Measurements from ENCODE around the gene SDS. TPM values are rescaled to one million over a fixed set of nuclear protein-coding genes. Genes with fewer than 3 reads are reported as not detected.

The SDS gene
- total and polyA plus RNA-seq, 2 experiments from 2014 or later: not detected

- no peak overlapping the region for H3K27ac ChIP-seq
- H3K9me3 ChIP-seq (ENCODE audit: low read depth): no peaks in the 10 kb centered on the region
- no peak for DNase-seq (ENCODE audit: low read depth in 1 of 2, low spot score in 1 of 2)
- H3K27me3 ChIP-seq: peaks cover 3% of the 10 kb centered on the region
- no peak for TF ChIP-seq CTCF (IDR thresholded peaks at IDR 0.05; ENCODE audit: low read depth, low read length)
- H3K4me3 ChIP-seq: no peak overlapping the region
- no peaks in the 10 kb centered on the region for H3K36me3 ChIP-seq
- no peaks in the 10 kb centered on the region for H3K4me1 ChIP-seq (ENCODE audit: low read depth)
These were observed 6.7 kb downstream of the SDS start for GRCh38 chr12:113396828-113397496.

GRCh38 chr12:113396200-113396599 lies 7.5 kb downstream of the SDS start:
- TF ChIP-seq CTCF (IDR thresholded peaks at IDR 0.05; ENCODE audit: low read depth, low read length): no peak
- H3K4me3 ChIP-seq: no peak overlapping the region
- peaks cover 3% of the 10 kb centered on the region for H3K27me3 ChIP-seq
- H3K4me1 ChIP-seq (ENCODE audit: low read depth): no peaks in the 10 kb centered on the region
- no peak for DNase-seq (ENCODE audit: low read depth in 1 of 2, low spot score in 1 of 2)
- H3K9me3 ChIP-seq (ENCODE audit: low read depth): no peaks in the 10 kb centered on the region
- H3K36me3 ChIP-seq: no peaks in the 10 kb centered on the region
- no peak overlapping the region for H3K27ac ChIP-seq

GRCh38 chr12:113395119-113395518 lies 8.6 kb downstream of the SDS start:
- no peak for TF ChIP-seq CTCF (IDR thresholded peaks at IDR 0.05; ENCODE audit: low read depth, low read length)
- Histone ChIP-seq H3K36me3 (no peaks in the 10 kb centered on the region), H3K4me1 (ENCODE audit: low read depth) (no peaks in the 10 kb centered on the region), H3K4me3 (no peak overlapping the region), H3K27ac (no peak overlapping the region), H3K9me3 (ENCODE audit: low read depth) (no peaks in the 10 kb centered on the region), H3K27me3 (peaks cover 3% of the 10 kb centered on the region)
- DNase-seq (ENCODE audit: low read depth in 1 of 2, low spot score in 1 of 2): no peak

GRCh38 chr12:113393749-113394148 lies 9.9 kb downstream of the SDS start:
- no peaks in the 10 kb centered on the region for H3K9me3 ChIP-seq (ENCODE audit: low read depth)
- H3K4me1 ChIP-seq (ENCODE audit: low read depth): no peaks in the 10 kb centered on the region
- H3K27me3 ChIP-seq: peaks cover 3% of the 10 kb centered on the region
- H3K36me3 ChIP-seq: no peaks in the 10 kb centered on the region
- no peak overlapping the region for H3K4me3 ChIP-seq
- TF ChIP-seq CTCF (IDR thresholded peaks at IDR 0.05; ENCODE audit: low read depth, low read length): no peak
- DNase-seq (ENCODE audit: low read depth in 1 of 2, low spot score in 1 of 2): no peak
- H3K27ac ChIP-seq: no peak overlapping the region

- Histone ChIP-seq H3K4me1 (ENCODE audit: low read depth) (no peaks in the 10 kb centered on the region), H3K27me3 (peaks cover 3% of the 10 kb centered on the region), H3K27ac (no peak overlapping the region), H3K36me3 (no peaks in the 10 kb centered on the region), H3K9me3 (ENCODE audit: low read depth) (no peaks in the 10 kb centered on the region), H3K4me3 (no peak overlapping the region)
- TF ChIP-seq CTCF (IDR thresholded peaks at IDR 0.05; ENCODE audit: low read depth, low read length): no peak
- DNase-seq (ENCODE audit: low read depth in 1 of 2, low spot score in 1 of 2): peak in 1 of 2 donors; percentile 44
These were observed 10.6 kb downstream of the SDS start for GRCh38 chr12:113392988-113393579.

All from cardiac muscle cell (in vitro differentiated cells and primary cell).